HG03135 (cell line): ENCODE data around the gene KCTD10.
"Not testable (repeated sequence)": the region's sequence is repeated elsewhere in the genome, so short reads cannot be mapped to it uniquely, and the experiment has no call there.

Experiments used
- ATAC-seq: cut with Tn5 transposase; IDR thresholded peaks from one replicate; pipeline ENCODE4 v1.9.1; 2021; ENCODE audit warnings: mild to moderate bottlenecking, moderate library complexity; ENCODE audit not compliant: unreplicated experiment

KCTD10 gene

DNA sequence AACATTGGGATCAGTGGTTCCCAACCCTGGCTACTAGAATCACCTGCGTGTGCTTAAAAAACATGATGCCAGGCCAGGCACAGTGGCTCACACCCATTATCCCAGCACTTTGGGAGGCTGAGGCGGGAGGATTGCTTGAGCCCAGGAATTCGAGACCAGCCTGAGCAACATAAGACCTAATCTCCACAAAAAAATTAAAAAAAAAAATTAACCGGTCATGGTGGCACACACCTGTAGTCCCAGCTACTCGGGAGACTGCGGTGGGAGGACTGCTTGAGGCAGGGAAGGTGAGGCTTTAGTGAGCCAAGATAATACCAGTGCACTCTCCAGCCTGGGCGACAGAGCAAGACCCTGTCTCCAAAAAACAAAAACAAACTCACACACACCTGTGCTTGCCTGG is 2.0 kb downstream of the KCTD10 start:
- ATAC-seq = no peak

DNA sequence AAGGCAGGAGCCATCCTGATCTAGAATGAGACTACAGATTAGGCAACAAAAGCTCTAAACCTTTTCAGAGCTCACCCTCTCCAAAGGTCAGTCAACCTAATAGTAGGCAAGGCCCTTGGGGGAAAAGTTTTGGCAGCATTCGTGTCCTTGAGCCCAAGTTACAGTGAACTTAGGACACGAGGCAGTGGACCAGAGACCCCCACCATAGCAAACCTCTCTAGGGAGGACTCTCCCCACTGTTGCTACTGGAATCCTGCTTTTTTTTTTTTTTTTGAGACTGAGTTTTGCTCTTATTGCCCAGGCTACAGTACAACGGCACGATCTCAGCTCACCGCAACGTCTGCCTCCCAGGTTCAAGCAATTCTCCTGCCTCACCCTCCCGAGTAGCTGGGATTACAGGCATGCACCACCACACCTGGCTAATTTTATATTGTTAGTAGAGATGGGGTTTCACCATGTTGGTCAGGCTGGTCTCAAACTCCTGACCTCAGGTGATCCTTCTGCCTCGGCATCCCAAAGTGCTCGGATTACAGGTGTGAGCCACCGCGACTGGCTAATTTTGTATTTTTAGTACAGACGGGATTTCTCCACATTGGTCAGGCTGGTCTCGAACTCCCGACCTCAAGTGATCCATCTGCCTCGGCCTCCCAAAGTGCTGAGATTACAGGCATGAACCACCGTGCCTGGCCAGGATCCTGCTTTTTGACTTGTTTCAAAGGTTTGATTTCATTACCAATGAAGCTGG is 3.4 kb downstream of the KCTD10 start:
- ATAC-seq = not testable (repeated sequence)

DNA sequence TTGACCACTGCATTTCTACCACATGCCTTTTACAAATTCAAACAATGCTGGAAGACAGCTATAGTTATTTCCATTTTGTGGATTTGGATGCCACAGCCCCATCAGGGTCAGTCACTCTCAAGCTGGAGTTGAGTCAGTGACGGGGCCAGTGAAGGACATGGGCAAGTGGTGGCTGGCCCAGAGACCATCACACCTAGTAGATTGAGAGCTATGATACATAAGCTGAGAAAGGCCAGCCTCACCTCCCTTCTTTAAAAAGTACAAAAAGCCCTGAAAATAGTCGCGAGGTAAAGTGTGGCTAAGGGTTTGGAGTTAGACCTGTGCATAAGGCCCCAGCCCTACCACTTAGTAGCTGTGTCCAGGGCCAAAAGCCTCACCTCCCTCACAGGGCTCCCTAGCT is 4.1 kb downstream of the KCTD10 start:
- no peak for ATAC-seq

DNA sequence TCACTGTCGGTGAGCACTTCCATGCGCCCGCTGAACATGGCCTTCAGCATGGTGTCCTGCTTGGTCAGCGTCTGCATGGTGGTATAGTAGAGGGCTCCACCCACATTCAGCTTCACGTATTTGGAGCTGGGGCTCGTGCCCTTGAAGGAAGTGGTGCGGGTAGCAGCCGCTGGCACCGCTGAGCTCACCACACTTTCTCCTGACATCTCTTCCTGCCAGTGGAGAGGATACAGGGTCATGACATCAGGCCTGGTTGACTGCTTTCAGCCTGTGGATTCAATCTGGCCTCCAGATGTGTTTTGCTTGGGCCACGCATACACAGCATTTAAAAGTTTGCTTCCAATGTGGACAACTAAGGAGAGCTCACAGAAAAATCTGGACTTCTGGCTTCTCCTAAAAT is 7.6 kb downstream of the KCTD10 start:
- no peak for ATAC-seq

DNA sequence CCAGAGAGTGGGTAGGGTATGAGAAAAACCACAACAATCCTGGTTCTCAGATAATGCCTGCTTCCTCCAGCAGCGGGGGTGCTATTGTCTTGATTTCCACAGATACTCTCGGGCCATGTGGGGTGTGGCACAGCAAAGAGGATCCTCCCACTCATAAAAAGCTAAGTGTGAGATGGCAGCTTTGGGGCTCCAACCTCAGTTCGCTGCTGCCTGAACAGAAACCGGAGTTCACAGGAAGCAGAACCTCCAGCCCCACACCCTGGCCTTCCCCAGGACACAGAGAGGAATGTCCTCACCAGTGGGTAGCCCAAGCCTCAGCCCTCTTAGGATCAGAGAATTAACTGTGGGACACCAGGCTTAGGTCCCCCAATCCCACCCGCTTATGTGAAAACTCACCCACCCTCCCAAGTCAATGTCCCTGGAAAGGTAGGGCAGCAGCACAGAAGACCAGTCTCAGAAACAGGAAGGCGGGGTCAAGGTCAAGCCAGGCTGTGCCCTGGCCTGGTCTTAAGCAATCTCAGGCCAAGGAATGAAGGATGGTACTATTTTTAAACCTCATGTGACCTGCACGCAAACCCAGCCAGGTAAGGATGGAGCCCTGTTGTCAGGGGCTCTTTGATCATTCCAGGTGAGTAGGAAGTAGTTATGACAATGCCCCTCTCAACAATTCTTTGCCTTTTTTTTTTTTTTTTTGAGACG is 9.0 kb downstream of the KCTD10 start:
- no peak for ATAC-seq

DNA sequence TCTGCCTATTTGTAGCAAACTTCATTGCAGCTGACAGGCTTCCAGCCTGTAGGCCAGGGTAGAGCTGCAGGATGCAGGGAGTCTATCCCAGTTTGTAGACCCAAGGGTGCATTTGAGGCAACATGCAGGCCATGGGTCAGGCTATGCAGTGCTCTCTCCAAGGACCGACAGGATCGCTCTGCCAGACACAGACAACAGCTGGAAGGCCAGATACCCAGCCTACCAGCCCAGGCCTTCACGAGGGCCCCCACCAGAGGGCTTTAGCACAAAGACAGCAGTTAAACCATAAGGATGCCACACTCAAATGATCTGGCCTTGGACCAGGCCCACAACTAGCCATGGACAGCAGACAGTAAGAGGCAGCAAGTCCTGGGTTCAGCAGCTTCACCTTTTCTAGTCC is 10.3 kb downstream of the KCTD10 start:
- ATAC-seq = no peak

DNA sequence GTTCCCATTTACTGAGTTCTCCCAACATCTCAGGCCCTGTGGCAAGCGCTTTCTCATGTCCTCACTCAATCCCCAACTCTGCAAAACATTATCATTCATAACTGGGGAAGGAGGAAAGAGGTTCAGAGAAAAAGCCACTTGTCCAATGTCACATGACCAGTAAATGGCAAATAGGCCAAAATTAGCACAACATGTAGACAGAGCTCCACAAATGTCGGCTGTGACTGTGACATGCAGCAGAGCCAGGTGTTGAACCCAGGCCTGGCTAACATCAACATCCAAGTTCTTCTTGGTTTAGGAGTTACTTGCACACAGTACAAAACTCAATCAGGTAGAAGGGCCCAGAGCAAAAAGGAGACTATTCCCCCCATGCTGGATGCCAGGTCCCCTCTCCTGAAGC is 10.8 kb downstream of the KCTD10 start:
- no peak for ATAC-seq

DNA sequence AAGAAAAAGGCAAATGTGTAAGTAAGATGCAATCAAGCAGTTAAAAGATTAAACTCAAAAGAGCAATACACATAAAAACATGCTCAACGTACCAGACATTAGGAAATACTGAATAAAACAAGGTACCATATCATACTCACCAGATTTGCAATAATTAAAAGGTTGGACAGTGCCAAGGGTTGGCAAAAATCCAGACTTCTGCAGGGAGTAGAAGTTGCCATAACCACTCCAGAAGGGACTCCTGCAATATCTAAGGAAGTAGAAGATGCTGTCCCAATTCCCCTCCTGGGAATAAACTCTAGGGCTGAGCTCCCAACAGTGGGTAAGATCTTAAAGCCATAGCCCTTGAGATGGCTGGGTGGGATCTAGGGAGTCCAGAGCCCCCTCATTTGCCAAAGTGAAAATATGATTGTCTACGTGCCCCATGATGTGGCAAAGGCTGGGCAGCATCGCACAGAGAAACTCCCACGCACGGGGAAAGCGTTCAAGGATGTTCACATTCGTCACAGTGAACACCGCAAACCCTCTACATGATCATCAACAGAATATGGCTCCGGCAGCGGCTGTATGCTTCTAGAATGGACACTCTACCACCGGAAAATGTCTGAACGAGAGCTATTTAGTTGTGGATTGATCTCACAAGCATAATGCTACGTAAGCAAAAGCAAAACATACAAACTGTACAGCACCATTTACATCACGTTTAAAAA is 12.3 kb downstream of the KCTD10 start:
- ATAC-seq = no peak

DNA sequence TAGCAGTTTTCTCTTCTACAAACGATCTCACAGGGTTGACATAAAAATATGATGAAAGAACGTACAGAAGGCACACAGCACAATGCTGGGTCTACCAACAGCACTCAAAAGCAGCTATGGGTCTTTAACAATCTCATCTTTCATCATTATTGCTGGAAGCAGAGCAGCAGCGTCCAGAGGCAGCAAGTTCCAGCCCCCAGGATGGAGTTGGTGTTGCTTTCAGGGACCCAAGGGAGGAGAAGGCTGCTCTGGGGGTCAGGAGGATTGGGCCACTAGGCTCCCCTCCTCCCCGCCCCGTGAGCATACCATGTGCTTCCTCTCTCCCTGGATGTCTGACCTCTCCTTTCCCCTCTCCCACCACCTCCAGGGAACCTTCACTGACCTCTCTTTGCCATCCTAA is 13.3 kb downstream of the KCTD10 start:
- ATAC-seq = no peak

DNA sequence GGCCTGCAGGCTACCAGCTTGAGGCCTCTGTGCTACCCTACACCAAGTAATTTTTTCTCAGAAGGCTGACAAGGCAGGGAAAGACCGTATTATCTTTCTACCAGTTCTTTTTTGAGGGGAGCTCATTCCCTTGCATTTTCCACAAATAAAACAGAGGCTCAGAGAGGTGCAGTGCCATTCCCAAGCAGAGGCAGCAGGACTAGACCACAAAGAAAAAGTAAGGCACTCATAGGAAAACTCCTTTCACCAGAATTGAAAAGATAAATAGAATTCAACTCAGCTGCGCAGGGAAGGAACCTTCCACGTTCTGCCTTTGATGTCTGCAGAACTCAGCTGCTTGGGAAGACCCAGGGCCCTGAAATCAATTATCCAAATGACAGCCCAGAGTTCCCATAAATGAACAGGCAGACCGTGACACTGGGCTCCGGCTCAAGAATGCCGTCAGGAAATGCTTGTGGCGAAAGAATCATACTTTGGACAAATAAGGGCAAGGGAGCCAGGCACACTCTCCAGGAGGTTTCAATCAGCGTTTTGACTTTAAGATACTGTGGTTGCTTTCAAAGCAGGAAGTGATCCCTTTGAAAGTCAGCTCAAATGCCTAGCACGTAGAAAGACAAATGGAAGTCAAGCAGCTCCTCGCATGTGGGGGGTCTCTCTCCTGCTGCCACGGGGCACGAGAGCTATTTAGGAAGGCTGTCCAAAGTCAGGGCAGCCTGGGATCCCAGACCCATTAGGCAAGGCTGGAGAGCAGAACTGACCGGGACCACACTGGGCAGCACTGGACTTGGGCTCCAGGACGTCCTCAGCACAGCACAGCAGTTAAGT is 14.0 kb downstream of the KCTD10 start:
- ATAC-seq = no peak

DNA sequence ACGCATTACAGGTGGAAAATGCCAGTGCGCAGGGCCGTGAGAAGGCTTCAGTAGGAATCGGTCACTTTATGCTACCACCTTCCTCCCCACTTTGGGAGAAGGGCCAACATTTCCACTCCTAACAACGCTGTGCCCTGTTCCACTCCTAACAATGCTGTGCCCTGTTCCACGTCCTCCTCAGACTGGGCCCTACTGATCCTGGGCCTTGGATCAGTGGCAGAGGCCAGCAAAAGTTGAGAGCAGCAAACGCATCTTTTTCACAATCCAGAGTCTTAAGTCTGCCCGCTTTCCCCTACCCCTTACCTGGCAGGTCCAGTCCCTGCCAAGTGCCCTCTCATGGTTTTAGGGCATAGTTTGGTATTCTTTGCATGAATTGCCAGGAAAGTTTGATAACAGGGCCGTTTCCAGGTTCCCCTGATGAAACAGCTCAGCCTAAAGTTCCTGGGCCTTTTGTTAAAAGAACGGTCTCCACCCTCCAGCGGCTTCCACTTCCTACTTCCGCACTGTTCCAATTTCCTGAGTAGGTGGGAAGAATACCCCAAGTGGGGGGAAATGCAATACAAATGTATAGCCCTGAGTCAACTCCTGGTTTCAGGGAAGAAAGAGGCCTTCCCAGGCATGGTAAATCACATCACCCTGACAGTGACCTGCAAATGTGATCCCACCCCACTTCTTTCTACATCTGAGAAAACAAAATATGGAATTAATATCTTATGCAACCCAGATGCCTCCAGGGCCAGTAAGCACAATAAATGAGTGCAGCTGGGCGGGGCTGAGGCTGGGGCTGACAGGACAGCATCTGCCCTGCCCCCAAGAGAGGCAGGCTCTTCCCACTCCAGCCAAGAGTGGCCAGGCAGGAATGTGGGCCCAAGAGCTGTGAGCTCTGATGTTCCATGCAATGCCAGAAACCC is 15.0 kb downstream of the KCTD10 start:
- no peak for ATAC-seq

DNA sequence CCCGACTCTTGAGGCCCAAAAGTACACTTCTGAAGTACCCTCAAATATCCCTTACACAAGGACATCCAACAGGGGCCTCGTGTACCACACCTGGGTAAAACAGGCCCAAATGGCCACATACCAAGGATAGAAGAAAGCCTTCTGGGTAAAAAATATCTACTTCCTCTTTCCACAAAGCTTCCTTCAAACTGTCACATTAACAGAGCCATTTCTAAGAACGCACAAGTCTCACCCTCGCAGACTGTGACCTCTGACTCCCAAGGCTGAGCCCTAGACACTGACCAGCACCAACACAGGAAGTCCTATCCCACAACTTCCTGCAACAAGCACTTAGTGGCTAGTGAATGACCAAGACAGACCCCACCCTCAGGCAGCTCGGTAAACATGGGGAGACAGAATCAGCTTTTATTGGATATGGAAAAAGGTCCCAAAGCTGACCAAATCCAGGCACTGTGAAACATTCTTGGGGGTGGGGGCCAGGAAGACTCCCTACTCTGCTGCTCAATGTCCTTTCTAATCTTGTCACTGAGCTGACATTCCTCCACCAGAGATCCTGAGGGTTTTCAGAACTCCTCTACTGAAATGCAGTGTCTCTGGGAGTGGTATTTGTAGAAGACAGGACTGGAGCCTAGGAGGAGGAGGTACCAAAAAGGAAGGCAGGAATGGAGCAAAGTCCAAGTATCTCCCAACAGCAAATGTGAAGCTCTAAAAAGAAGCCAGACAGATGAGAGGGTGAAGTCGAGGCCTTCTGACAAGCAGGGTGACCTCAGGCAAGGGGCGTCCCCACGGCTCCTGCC is 15.9 kb downstream of the KCTD10 start:
- no peak for ATAC-seq

DNA sequence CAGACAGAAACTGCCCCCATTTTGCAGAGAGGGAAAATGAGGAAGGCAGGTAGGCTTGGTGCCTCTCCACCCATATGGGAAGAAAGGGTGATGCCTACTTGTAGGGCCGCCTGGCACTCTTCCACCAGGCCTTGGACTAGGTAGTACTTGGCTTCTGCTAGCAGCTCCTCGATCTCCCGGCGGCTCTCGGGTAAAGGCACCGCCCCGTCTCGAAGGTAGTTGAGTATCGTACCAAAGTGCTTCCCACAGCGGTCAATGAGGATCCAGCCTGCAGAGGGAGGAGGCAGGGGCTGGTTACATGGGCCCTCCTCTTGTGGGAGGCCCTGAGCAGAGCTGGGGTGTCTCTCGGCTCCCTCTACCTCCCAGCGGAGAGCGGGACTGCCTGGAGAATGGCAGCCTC is 16.6 kb downstream of the KCTD10 start:
- ATAC-seq = no peak

DNA sequence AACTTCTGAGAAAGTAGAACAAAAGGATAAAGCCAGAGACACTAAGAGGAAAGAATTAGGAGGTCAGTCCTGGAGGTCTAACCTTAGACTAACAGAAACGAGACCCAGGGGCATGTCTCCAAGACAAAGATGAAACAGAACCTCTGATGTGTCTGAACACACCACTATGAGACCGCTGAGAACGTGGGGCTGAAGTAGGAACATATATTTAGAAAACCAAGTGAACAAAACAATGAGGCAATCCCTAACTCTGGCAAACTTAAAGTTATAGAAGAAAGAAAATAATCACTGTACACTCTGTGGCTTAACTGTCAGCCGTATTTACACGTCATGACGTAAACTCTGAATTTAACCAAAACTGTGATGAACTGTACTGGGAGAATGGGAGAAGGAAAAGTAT is 17.9 kb downstream of the KCTD10 start:
- no peak for ATAC-seq

DNA sequence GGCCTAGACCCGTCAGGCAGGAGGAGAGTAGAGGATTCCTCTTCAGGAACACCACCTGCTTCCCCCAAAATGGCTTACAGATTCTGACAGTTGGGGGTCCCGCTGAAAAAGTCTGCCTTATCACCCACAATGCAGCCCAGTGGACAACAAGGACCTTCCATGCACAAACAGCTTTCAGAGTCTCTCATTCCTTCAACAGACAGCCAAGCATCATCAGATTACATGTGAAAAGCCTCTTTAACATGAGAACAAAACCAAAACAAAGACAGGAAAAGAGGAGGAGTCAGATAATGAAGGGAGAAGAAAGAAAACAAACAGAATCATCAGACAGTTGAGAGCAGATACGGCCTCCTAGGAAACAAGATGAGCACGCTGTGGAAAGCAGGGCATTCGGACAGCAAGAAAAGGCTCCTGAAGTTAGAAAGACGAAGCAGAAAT is 18.3 kb downstream of the KCTD10 start:
- no peak for ATAC-seq

DNA sequence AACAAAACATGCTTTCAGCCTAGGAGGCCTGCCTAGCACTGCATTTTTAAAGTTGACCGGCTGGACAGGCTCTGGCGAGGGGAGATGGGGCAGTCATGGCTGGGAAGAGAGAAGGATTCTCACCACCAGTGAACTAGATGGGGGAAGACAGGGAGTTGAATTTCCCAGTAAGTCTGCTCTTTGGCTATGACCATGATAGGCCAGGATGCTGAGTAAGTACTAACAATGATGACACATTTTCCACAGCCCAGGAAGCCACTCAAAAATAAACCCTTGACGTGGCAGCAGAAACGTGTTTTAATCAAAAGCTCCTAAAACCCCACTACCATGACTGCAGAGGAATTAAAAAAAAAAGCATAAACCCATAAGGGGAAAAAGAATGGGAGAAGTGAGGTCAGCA is 19.0 kb downstream of the KCTD10 start:
- no peak for ATAC-seq

DNA sequence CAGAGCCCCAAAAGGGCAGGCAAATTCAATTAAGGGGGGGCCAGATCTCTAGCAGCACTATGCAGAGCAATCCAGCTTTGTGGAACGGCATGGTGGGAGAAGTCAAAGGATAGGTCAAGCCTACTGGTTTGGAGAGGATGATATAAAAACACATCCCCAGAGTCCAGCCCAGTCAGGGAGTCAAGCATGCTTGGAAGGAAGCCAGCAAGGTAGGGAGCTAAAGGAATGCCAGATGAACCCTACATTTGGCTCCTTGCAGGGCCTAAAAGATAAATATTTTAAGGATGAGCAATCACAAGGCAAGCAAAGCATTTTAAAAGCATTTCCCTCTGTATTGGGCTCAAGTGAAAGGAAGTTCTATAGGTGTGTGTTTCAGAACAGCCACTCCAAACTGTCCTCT is 21.4 kb downstream of the KCTD10 start:
- no peak for ATAC-seq

DNA sequence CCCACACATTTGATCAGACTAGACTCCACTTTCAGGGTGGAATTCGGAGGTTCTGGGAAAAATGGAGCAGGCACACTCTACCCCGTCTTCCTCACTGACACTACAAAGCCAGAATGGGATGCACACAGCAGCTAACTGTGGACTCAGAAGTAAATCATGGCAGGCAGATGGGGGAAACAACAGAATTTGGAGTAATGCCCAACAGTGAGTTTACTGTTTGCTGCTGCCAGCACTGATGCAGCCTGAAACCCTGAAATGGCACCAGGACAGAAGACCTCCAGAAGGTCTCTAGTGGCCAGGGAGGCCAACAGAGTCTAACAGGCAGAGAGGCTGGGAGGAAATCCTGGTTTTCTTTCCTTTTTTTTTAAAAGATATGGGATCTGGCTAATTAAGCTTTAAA is 24.6 kb downstream of the KCTD10 start:
- no peak for ATAC-seq

DNA sequence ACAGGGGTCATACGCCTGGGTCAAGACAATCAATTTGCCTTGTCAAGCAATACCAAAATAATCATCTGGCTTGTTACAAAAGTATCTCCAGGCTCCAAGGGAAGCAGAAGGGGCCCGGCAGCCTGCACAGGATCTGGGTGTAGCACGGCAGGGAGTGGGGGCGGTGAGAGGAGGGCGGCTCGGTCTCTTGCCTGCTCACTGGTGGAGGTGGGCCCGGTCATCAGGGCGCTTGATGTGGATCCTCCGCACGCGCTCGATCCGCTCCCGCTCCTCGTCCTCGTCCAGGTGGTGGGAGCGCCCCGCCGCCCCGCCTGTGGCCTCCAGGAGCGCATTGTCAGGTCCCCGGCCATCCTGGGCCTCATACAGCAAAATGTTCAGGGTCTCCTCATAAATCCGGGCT is 25.7 kb downstream of the KCTD10 start:
- no peak for ATAC-seq
